PC-3 (cell line): ENCODE measurements around the gene ELL2. TPM values are rescaled to one million over a fixed set of nuclear protein-coding genes. Genes with fewer than 3 reads are reported as not detected.

Experiments used
- ATAC-seq: fragments of 200-7000 bp; cut with Tn5 transposase; 2 replicates; pipeline ENCODE4 v1.9.1; 2020; ENCODE audit warnings: mild to moderate bottlenecking, moderate library complexity
- BruUV-seq: library from RNA; stranded (reverse); fragments of 400-500 nt; replicated peaks from 2 replicates; lab custom pipeline; 2021; lab: Mats Ljungman, UMichigan
- CTCF ChIA-PET: fragments of 300-600 bp; sonication (Branson Sonifier 250); formaldehyde crosslinking; loops from one replicate; lab custom pipeline; 2022; ENCODE audit warnings: antibody characterized with exemption; lab: Charles Lee
- POLR2A ChIA-PET: fragments of 300-600 bp; sonication (Branson Sonifier 250); formaldehyde crosslinking; loops from one replicate; lab custom pipeline; 2022; ENCODE audit warnings: antibody characterized with exemption; ENCODE audit not compliant: unreplicated experiment; lab: Charles Lee
- DNase-seq: peaks from one replicate; pipeline ENCODE4 v3.0.0-alpha.2; 2015
- H2AFZ ChIP-seq: fragments of 300-600 bp; sonication (generic); 2 replicates; pipeline ENCODE4 v1.6.0; 2016; ENCODE audit warnings: antibody characterized with exemption, low read length
- H3F3A ChIP-seq: fragments of 300-600 bp; sonication (generic); one replicate; pipeline ENCODE4 v1.6.0; 2017; ENCODE audit warnings: antibody characterized with exemption, low read length, control low read depth, mild to moderate bottlenecking; ENCODE audit not compliant: unreplicated experiment
- H3K27ac ChIP-seq: fragments of 300-600 bp; sonication (generic); 2 replicates; pipeline ENCODE4 v1.5.1; 2016; ENCODE audit warnings: mild to moderate bottlenecking, low read length
- H3K27me3 ChIP-seq: fragments of 300-600 bp; sonication (generic); 2 replicates; pipeline ENCODE4 v1.6.1; 2016; ENCODE audit warnings: low read length, mixed read lengths
- H3K36me3 ChIP-seq: fragments of 300-600 bp; sonication (generic); 2 replicates; pipeline ENCODE4 v1.6.1; 2016; ENCODE audit warnings: low read depth, mixed run types, low read length, mixed read lengths
- H3K4me1 ChIP-seq: fragments of 300-600 bp; sonication (generic); 2 replicates; pipeline ENCODE4 v1.5.1; 2016; ENCODE audit warnings: low read length; ENCODE audit not compliant: insufficient read depth
- H3K4me2 ChIP-seq: fragments of 300-600 bp; sonication (generic); 2 replicates; pipeline ENCODE4 v1.6.0; 2016; ENCODE audit warnings: low read length
- H3K4me3 ChIP-seq: fragments of 300-600 bp; sonication (generic); 2 replicates; pipeline ENCODE4 v1.5.1; 2016; ENCODE audit warnings: mild to moderate bottlenecking, low read length, mixed read lengths
- H3K79me2 ChIP-seq: fragments of 300-600 bp; sonication (generic); 2 replicates; pipeline ENCODE4 v1.6.1; 2017; ENCODE audit warnings: low read length, mixed read lengths
- H3K9ac ChIP-seq: fragments of 300-600 bp; sonication (generic); 2 replicates; pipeline ENCODE4 v1.6.0; 2016; ENCODE audit warnings: mild to moderate bottlenecking, low read length
- H3K9me2 ChIP-seq: fragments of 300-600 bp; sonication (generic); replicated peaks from 2 replicates; pipeline ENCODE4 v1.6.1; 2016; ENCODE audit warnings: mixed run types, low read length, mixed read lengths
- H3K9me3 ChIP-seq: fragments of 300-600 bp; sonication (generic); 2 replicates; pipeline ENCODE4 v1.6.1; 2016; ENCODE audit warnings: low read length, mixed read lengths
- H4K20me1 ChIP-seq: fragments of 300-600 bp; sonication (generic); 2 replicates; pipeline ENCODE4 v1.6.1; 2016; ENCODE audit warnings: low read length, mixed read lengths
- EZH2 ChIP-seq: fragments of 300-600 bp; sonication (generic); IDR thresholded peaks from one replicate; pipeline ENCODE4 v1.6.1; 2017; ENCODE audit warnings: antibody characterized with exemption, mild to moderate bottlenecking, low read length; ENCODE audit not compliant: unreplicated experiment
- EZH2phosphoT487 ChIP-seq: fragments of 300-600 bp; sonication (generic); IDR thresholded peaks from 2 replicates; pipeline ENCODE4 v1.6.1; 2018; ENCODE audit warnings: mild to moderate bottlenecking, antibody characterized with exemption, low read length, borderline replicate concordance
- intact Hi-C: fragments of 100-400 bp; cut with micrococcal nuclease; formaldehyde crosslinking; loops from 2 replicates; pipeline ENCODE4 v1.9.0; 2023
- total RNA-seq: library from RNA; depleted of rRNA; stranded (reverse); fragments of >200 nt; gene quantifications from 2 replicates; pipeline ENCODE4 v1.2.3, GENCODE V29; 2014
- TF ChIP-seq, protein P1 (sequence below): fragments of 300-600 bp; sonication (generic); conservative IDR thresholded peaks from 2 replicates; pipeline ENCODE4 v1.5.1; 2017; ENCODE audit warnings: antibody characterized with exemption, low read depth, mild to moderate bottlenecking, low read length

ELL2 gene
- total RNA-seq, 1 experiment from 2014 or later: 72.2 TPM

DNA sequence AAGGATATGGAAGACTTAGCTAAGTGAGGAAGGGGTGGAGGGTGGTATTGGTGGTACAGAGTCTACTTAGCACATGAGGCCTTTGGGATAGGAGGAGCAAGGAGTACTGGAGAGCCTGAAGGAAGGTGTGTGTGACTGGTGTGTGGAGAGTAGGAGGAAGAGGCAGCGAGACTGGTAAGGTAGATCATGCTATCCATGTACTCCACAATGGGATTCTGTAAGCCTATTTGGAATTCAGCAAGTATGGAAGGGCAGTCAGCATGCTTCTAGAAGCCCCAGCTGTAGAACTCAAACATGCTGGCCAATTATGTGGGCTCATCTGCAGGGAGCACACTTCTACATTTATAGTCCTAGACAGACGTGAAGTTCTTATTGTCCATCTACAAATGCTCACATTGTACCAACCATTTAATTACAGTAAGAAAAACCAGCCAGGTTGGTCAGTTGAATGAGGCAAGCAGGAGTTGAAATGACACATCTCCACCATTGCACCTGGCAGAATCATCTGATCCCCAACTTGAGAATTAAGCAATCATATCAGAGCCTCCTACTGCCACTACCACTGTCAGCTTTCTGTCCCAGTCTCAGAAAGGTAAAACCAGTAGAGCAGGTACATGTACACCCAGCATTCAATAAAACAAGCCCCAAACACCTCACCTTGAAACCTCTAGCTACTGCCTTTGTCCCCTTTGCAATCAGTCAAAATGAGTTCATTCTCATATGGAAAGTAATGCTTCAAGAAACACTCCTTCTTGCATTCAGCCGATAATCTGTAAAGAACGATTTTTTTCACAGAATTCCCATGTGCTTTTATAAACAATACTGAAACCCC lies 78.2 kb downstream of the ELL2 start:
- peak overlapping the region; percentile 59 for H3K27ac ChIP-seq
- ATAC-seq (peak; percentile 8; the same call in 1 of the 2 replicates), DNase-seq (no peak)
- H3K4me3 ChIP-seq: no peak overlapping the region
- no peak for TF ChIP-seq EZH2
- no peak for TF ChIP-seq EZH2phosphoT487
- TF ChIP-seq, protein P1, sequence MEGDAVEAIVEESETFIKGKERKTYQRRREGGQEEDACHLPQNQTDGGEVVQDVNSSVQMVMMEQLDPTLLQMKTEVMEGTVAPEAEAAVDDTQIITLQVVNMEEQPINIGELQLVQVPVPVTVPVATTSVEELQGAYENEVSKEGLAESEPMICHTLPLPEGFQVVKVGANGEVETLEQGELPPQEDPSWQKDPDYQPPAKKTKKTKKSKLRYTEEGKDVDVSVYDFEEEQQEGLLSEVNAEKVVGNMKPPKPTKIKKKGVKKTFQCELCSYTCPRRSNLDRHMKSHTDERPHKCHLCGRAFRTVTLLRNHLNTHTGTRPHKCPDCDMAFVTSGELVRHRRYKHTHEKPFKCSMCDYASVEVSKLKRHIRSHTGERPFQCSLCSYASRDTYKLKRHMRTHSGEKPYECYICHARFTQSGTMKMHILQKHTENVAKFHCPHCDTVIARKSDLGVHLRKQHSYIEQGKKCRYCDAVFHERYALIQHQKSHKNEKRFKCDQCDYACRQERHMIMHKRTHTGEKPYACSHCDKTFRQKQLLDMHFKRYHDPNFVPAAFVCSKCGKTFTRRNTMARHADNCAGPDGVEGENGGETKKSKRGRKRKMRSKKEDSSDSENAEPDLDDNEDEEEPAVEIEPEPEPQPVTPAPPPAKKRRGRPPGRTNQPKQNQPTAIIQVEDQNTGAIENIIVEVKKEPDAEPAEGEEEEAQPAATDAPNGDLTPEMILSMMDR: no peak
- H3K79me2 ChIP-seq: no peaks in the 10 kb centered on the region
- POLR2A ChIA-PET: no interaction called here
- peak overlapping the region; percentile 23; the same call in 1 of the 2 replicates for H3K4me2 ChIP-seq
- H3K36me3 ChIP-seq: peaks cover 21% of the 10 kb centered on the region
- no peaks in the 10 kb centered on the region for H4K20me1 ChIP-seq
- peaks cover 4% of the 10 kb centered on the region for H3F3A ChIP-seq
- H3K9me2 ChIP-seq: no peaks in the 10 kb centered on the region
- H3K9me3 ChIP-seq: no peaks in the 10 kb centered on the region
- H3K27me3 ChIP-seq: no peaks in the 10 kb centered on the region
- no peak overlapping the region for H2AFZ ChIP-seq
- H3K4me1 ChIP-seq: peaks cover 19% of the 10 kb centered on the region
- H3K9ac ChIP-seq: no peak overlapping the region
- no TSS peak for BruUV-seq
- CTCF ChIA-PET: no interaction called here
- intact Hi-C loops: no loop called here

GRCh38 chr5:95881833-95882232 lies 79.8 kb downstream of the ELL2 start:
- POLR2A ChIA-PET: no interaction called here
- peaks cover 12% of the 10 kb centered on the region for H3K36me3 ChIP-seq
- peaks cover 4% of the 10 kb centered on the region for H3F3A ChIP-seq
- no TSS peak for BruUV-seq
- H3K27me3 ChIP-seq: no peaks in the 10 kb centered on the region
- H3K79me2 ChIP-seq: no peaks in the 10 kb centered on the region
- no peak for DNase-seq
- H3K4me2 ChIP-seq: no peak overlapping the region
- H2AFZ ChIP-seq: no peak overlapping the region
- H3K4me1 ChIP-seq: peaks cover 19% of the 10 kb centered on the region
- H4K20me1 ChIP-seq: no peaks in the 10 kb centered on the region
- H3K27ac ChIP-seq: no peak overlapping the region
- no peak overlapping the region for H3K4me3 ChIP-seq
- TF ChIP-seq EZH2: no peak
- no peaks in the 10 kb centered on the region for H3K9me2 ChIP-seq
- intact Hi-C loops: no loop called here
- H3K9ac ChIP-seq: no peak overlapping the region
- H3K9me3 ChIP-seq: no peaks in the 10 kb centered on the region
- no peak for ATAC-seq
- CTCF ChIA-PET: no interaction called here

DNA sequence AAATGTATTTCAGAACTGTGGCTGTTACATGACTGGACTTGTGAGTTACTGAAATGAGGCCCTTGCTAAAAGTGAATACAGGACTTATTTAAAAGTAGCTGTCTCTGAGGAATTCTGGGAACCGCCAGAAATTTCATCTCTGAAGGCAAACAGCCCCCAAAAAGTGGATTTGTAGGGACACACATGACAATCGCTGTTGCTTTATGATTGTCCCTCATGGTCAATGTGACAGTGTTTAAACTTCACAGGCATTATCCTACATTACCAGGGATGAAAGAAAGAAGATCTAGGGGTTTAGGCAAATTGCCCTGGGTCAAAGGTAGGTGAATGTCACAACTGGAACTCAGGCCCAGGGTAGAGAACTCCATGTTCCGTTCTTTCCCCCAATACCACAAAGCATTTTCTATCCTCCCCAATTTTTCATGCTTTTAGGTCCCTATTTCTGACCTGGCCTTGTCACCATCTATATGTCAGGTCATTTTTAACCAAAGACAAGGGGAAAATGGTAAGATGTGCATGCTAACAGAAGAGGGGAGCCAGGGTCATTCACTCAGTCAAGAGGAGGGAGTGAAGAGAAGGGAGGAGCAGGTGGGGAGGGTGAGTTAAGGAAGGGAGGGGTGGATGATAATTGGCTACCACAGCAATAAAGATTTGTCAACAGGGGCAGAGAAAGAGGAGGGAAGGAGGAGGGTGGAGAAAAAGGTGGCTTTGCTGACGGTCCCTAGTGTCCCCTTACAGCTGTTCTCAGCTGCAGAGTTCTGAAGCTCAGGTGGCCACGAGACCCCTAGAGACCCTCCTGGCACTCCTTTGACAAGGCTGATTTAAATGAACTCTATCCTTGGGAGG lies 81.3 kb downstream of the ELL2 start:
- Histone ChIP-seq H3K4me1 (peaks cover 19% of the 10 kb centered on the region), H3K4me3 (no peak overlapping the region), H3K9ac (no peak overlapping the region), H3K79me2 (no peaks in the 10 kb centered on the region), H2AFZ (no peak overlapping the region), H4K20me1 (no peaks in the 10 kb centered on the region), H3K9me2 (no peaks in the 10 kb centered on the region), H3K4me2 (no peak overlapping the region), H3K27ac (no peak overlapping the region), H3K9me3 (no peaks in the 10 kb centered on the region), H3F3A (peaks cover 4% of the 10 kb centered on the region), H3K36me3 (0 out of 2 replicates have a peak, but pooled peaks cover 2% of the 10 kb centered on the region), H3K27me3 (no peaks in the 10 kb centered on the region)
- intact Hi-C loops: no loop called here
- DNase-seq (no peak), ATAC-seq (no peak)
- TF ChIP-seq EZH2 (no peak), EZH2phosphoT487 (no peak)
- TF ChIP-seq, protein P1: no peak
- ChIA-PET CTCF (no interaction called here), POLR2A (no interaction called here)
- BruUV-seq: no TSS peak
